ENCODE data around the gene IL4I1. TPM values are rescaled to one million over a fixed set of nuclear protein-coding genes. Genes with fewer than 3 reads are reported as not detected.

The IL4I1 gene
- total RNA-seq, 1 experiment from 2014 or later = 0.71 TPM

GRCh38 chr19:49918089-49918488 is 21.4 kb upstream of the IL4I1 start:
- Histone ChIP-seq H3K9me2 (ENCODE audit: insufficient read depth) (no peaks in the 10 kb centered on the region), H3K27ac (ENCODE audit: low read depth, low read length) (no peak overlapping the region), H3K9ac (ENCODE audit: low read length) (no peak overlapping the region), H3K79me2 (ENCODE audit: insufficient read depth, low read length) (peaks cover 98% of the 10 kb centered on the region), H3K9me3 (ENCODE audit: control insufficient read depth in 1 of 2, insufficient read depth in 1 of 2, low read depth in 1 of 2, low read length in 2 of 2) (no peaks in the 10 kb centered on the region), H3K36me3 (ENCODE audit: control insufficient read depth in 1 of 2, insufficient read depth in 2 of 2, low read length in 2 of 2) (peaks cover 31 to 42% of the 10 kb centered on the region in 2 experiments), H3K27me3 (ENCODE audit: insufficient read depth, low read length) (no peaks in the 10 kb centered on the region), H3K4me1 (ENCODE audit: control insufficient read depth in 1 of 2, insufficient read depth in 2 of 2, low read length in 2 of 2) (no peaks in the 10 kb centered on the region), H3K4me2 (ENCODE audit: low read length) (no peak overlapping the region), H3K4me3 (replicated peaks in 1 of 2; ENCODE audit: low read depth in 1 of 2, low read length in 2 of 2) (no peak overlapping the region), H4K20me1 (ENCODE audit: insufficient read depth) (peaks cover 7% of the 10 kb centered on the region; the same call in 1 of the 2 replicates), H2AFZ (ENCODE audit: low read depth, low read length, poor library complexity, severe bottlenecking) (no peak overlapping the region)
- no peak for ATAC-seq
- CTCF ChIA-PET = no interaction called here
- RAD21 ChIA-PET (ENCODE audit: low non-redundant PET in 1 of 2, low total read pairs in 2 of 2, uncharacterized antibody in 2 of 2, unreplicated experiment in 2 of 2) = no interaction called here
- POLR2A ChIA-PET = interaction anchor here (1.0 kb wide), 1 partner anchor 12 kb away, joined by 3 read pairs; no protein-coding TSS in a partner anchor
- no TSS peak for BruUV-seq (replicated peaks)
- DNase-seq (ENCODE audit: low read depth, low spot score) = no peak
- intact Hi-C loops (cut with micrococcal nuclease) = no loop called here
- TF ChIP-seq, protein P1, sequence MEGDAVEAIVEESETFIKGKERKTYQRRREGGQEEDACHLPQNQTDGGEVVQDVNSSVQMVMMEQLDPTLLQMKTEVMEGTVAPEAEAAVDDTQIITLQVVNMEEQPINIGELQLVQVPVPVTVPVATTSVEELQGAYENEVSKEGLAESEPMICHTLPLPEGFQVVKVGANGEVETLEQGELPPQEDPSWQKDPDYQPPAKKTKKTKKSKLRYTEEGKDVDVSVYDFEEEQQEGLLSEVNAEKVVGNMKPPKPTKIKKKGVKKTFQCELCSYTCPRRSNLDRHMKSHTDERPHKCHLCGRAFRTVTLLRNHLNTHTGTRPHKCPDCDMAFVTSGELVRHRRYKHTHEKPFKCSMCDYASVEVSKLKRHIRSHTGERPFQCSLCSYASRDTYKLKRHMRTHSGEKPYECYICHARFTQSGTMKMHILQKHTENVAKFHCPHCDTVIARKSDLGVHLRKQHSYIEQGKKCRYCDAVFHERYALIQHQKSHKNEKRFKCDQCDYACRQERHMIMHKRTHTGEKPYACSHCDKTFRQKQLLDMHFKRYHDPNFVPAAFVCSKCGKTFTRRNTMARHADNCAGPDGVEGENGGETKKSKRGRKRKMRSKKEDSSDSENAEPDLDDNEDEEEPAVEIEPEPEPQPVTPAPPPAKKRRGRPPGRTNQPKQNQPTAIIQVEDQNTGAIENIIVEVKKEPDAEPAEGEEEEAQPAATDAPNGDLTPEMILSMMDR (IDR thresholded peaks at IDR 0.05 in 2 of 3, conservative IDR thresholded peaks at IDR 0.05 in 1 of 3; ENCODE audit: borderline replicate concordance in 1 of 3, insufficient read depth in 1 of 3, low read depth in 2 of 3, low read length in 2 of 3) = no peak
- TF ChIP-seq SP1 (IDR thresholded peaks at IDR 0.05; ENCODE audit: low read depth) = no peak
- no peak for TF ChIP-seq EGR1 (IDR thresholded peaks at IDR 0.05; ENCODE audit: low read depth)
- no peak for TF ChIP-seq CEBPB (IDR thresholded peaks at IDR 0.05; ENCODE audit: low read depth)
- no peak for TF ChIP-seq YY1 (IDR thresholded peaks at IDR 0.05; ENCODE audit: extremely low read depth, insufficient replicate concordance, low read depth, low read length)
- no peak for TF ChIP-seq REST (IDR thresholded peaks at IDR 0.05; ENCODE audit: low read depth)
- TF ChIP-seq, protein P2, sequence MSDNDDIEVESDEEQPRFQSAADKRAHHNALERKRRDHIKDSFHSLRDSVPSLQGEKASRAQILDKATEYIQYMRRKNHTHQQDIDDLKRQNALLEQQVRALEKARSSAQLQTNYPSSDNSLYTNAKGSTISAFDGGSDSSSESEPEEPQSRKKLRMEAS (IDR thresholded peaks at IDR 0.05) = no peak
- TF ChIP-seq SIN3A (IDR thresholded peaks at IDR 0.05; ENCODE audit: low read depth) = no peak
- TF ChIP-seq TCF7L2 (IDR thresholded peaks at IDR 0.05; ENCODE audit: borderline replicate concordance, extremely low read depth, insufficient read depth, insufficient read length) = no peak
- TF ChIP-seq CBX3 (IDR thresholded peaks at IDR 0.05; ENCODE audit: low read depth) = no peak
- no peak for TF ChIP-seq FOSL1 (IDR thresholded peaks at IDR 0.05; ENCODE audit: low read depth)
- TF ChIP-seq EZH2 (IDR thresholded peaks at IDR 0.05) = no peak
- TF ChIP-seq EZH2phosphoT487 (IDR thresholded peaks at IDR 0.05; ENCODE audit: borderline replicate concordance) = no peak
- TF ChIP-seq POLR2AphosphoS5 (IDR thresholded peaks at IDR 0.05; ENCODE audit: low read depth, low read length) = no peak
- no peak for TF ChIP-seq RAD21 (IDR thresholded peaks at IDR 0.05; ENCODE audit: low read depth)
- TF ChIP-seq, protein P3, sequence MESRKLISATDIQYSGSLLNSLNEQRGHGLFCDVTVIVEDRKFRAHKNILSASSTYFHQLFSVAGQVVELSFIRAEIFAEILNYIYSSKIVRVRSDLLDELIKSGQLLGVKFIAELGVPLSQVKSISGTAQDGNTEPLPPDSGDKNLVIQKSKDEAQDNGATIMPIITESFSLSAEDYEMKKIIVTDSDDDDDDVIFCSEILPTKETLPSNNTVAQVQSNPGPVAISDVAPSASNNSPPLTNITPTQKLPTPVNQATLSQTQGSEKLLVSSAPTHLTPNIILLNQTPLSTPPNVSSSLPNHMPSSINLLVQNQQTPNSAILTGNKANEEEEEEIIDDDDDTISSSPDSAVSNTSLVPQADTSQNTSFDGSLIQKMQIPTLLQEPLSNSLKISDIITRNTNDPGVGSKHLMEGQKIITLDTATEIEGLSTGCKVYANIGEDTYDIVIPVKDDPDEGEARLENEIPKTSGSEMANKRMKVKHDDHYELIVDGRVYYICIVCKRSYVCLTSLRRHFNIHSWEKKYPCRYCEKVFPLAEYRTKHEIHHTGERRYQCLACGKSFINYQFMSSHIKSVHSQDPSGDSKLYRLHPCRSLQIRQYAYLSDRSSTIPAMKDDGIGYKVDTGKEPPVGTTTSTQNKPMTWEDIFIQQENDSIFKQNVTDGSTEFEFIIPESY (IDR thresholded peaks at IDR 0.05; ENCODE audit: extremely low read depth, insufficient replicate concordance, low read length) = no peak
- no peak for TF ChIP-seq ZNF274 (IDR thresholded peaks at IDR 0.05; ENCODE audit: low read depth, low read length)
- TF ChIP-seq ELF1 (IDR thresholded peaks at IDR 0.05; ENCODE audit: borderline replicate concordance, low read depth) = no peak
